Measurements from ENCODE around the gene CNTLN.

DNA sequence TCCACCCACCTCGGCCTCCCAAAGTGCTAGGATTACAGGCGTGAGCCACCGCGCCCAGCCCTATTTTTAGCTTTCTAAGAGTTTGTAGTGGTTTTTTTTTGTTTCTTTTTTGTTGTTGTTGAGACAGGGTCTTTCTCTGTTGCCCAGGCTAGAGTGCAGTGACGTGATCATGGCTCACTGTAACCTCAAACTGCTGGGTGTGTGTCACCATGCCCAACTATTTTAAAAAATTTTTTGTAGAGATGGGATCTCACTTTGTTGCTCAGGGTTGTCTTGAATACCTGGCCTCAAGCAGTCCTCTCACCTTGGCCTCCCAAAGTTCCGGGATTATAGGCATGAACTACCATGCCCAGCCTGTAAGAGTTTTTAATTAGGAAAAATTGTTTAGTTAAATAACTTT, 298.7 kb downstream of the CNTLN start:
- TF ChIP-seq, protein P1, sequence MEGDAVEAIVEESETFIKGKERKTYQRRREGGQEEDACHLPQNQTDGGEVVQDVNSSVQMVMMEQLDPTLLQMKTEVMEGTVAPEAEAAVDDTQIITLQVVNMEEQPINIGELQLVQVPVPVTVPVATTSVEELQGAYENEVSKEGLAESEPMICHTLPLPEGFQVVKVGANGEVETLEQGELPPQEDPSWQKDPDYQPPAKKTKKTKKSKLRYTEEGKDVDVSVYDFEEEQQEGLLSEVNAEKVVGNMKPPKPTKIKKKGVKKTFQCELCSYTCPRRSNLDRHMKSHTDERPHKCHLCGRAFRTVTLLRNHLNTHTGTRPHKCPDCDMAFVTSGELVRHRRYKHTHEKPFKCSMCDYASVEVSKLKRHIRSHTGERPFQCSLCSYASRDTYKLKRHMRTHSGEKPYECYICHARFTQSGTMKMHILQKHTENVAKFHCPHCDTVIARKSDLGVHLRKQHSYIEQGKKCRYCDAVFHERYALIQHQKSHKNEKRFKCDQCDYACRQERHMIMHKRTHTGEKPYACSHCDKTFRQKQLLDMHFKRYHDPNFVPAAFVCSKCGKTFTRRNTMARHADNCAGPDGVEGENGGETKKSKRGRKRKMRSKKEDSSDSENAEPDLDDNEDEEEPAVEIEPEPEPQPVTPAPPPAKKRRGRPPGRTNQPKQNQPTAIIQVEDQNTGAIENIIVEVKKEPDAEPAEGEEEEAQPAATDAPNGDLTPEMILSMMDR (conservative IDR thresholded peaks at IDR 0.05; ENCODE audit: low read depth in 2 of 2) = no peak
- no peak for TF ChIP-seq POLR2AphosphoS5 (IDR thresholded peaks at IDR 0.05; ENCODE audit: low read depth)
- TF ChIP-seq EZH2 (IDR thresholded peaks at IDR 0.05; ENCODE audit: low read depth, unreplicated experiment) = no peak
- no peak for TF ChIP-seq ZNF331 (CRISPR knock-in tag; IDR thresholded peaks at IDR 0.05; ENCODE audit: low read depth)
- no peak for TF ChIP-seq REST (IDR thresholded peaks at IDR 0.05; ENCODE audit: unreplicated experiment)
- no peak for TF ChIP-seq JUNB (IDR thresholded peaks at IDR 0.05; ENCODE audit: unreplicated experiment)
